Muscle of back (tissue), 11 donors: ENCODE measurements around the gene C1QTNF4. TPM values are rescaled to one million over a fixed set of nuclear protein-coding genes. Genes with fewer than 3 reads are reported as not detected.
"Not testable (repeated sequence)": the region's sequence is repeated elsewhere in the genome, so short reads cannot be mapped to it uniquely, and the experiment has no call there.

Source experiments
- DNase-seq, 3 donors: peaks; one replicate each; pipeline versions ENCODE4 v3.0.0 to v3.0.0-alpha.2; 2013
- polyA plus RNA-seq, 10 donors: library from polyadenylated mRNA; unstranded; fragments of 120-200 nt; gene quantifications; one replicate each; pipeline ENCODE4 v1.2.1, GENCODE V29; 2013; ENCODE audit not compliant: insufficient read length in 10 of 10

The C1QTNF4 gene
- polyA plus RNA-seq, 10 donors = 4.3 to 13.2 (median 7.7) TPM

DNA sequence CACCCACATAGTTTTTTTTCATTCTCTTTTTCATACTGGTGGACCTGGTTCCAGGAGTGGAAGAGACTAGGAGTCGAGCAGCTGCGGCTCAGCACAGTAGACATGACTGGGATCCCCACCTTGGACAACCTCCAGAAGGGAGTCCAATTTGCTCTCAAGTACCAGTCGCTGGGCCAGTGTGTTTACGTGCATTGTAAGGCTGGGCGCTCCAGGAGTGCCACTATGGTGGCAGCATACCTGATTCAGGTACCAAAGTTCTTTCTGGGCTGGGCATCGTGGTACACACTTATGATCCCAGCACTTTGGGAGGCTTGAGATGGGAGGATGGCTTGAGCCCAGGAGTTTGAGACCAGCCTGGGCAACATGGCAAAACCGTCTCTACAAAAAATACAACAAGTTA is 24.6 kb downstream of the C1QTNF4 start:
- no peak for DNase-seq

- DNase-seq = no peak
These were observed 28.0 kb downstream of the C1QTNF4 start for GRCh38 chr11:47566149-47566698.

DNA sequence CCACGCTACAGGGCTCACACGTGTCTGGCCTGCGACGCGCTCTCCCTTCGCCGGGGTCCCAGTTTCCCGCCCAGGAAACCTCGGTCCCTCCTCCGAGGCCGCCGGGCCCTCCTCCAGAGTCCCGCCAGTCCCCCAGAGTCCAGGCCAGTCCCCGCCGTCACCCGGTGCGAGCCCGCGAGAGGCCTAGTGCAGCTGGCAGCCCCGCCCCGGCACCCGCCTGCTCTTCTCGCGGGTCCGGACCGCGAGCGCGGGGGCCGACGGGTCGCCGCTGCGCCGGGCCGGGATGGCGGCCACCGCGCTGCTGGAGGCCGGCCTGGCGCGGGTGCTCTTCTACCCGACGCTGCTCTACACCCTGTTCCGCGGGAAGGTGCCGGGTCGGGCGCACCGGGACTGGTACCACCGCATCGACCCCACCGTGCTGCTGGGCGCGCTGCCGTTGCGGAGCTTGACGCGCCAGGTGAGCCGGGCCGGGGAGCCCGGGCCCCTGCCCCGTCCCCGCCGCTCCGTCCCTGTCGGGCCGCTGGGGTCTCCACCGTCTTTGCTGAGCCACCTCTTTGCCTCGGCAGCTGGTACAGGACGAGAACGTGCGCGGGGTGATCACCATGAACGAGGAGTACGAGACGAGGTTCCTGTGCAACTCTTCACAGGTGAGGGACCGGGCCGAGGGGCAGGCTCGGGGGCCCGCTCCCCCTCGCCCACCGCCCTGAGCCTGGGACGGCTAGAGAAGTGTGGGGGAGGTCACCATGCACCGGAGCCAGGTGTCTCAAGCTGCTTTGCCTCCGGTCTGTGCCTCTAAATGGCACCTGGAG is 28.7 kb downstream of the C1QTNF4 start, which contains the start of gene PTPMT1:
Gene PTPMT1, plus strand, starts transcription at position 260 of the 809 bp plus-strand sequence. Its CDS starts 24 bp downstream, at position 284.
- peak in 2 of 3 donors; percentile 72 to 84 for DNase-seq

- DNase-seq = no peak
These were observed 29.3 kb downstream of the C1QTNF4 start for GRCh38 chr11:47564933-47565339.

DNA sequence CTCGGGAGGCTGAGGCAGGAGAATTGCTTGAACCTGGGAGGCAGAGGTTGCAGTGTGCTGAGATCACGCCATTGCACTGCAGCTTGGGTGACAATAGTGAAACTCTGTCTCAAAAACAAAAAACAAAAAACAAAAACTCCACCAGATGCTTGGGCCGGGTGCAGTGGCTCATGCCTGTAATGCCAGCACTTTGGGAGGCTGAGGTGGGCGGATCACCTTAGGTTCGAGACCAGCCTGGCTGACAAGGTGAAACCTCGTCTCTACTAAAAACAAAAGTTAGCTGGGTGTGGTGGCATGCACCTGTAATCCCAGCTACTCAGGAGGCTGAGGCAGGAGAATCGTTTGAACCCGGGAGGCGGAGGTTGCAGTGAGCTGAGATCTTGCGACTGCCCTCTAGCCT is 29.8 kb downstream of the C1QTNF4 start:
- DNase-seq = not testable (repeated sequence)

DNA sequence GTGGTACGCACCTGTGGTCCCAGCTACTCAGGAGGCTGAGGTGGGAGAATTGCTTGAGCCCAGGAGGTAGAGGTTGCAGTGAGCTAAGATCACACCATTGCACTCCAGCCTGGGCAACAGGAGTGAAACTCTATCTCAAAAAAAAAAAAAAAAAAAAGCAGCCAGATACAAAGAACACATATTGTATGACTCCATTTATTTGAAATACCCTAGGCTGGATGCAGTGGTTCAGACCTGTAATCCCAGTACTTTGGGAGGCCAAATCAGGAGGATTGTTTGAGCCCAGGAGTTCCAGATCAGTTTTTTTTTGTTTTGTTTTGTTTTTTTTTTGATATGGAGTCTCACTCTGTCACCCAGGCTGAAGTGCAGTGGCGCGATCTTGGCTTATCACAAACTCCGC is 31.8 kb downstream of the C1QTNF4 start:
- DNase-seq = not testable (repeated sequence)

DNA sequence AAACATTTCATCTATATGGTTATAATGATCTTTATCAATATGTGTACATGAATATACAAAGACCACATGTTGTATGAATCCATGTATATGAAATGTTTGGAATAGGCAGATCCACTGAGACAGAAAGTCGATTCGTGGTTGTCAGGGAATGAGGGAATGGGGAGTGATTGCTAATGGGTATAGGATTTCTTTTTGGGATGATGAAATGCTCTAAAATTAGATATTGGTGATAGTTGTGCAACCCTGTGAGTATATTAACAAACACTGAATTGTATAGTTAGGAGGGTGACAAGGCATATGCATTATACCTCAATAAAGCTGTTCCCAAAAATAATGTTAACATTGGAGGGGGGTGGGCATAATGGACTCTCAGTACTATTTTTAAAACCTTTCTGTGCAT is 33.8 kb downstream of the C1QTNF4 start:
- no peak for DNase-seq

GRCh38 chr11:47558695-47559094 is 35.5 kb downstream of the C1QTNF4 start:
- DNase-seq = no peak

GRCh38 chr11:47557004-47557403 is 37.2 kb downstream of the C1QTNF4 start:
- not testable (repeated sequence) for DNase-seq

- no peak for DNase-seq
These were observed 40.8 kb downstream of the C1QTNF4 start for GRCh38 chr11:47553406-47553743.

GRCh38 chr11:47552566-47553405 is 41.4 kb downstream of the C1QTNF4 start, which contains the start of gene CELF1:
Gene CELF1 (minus strand): TSS chr11:47553132. CDS start chr11:47499523, 53,609 bp downstream.
- DNase-seq = peak; percentile 90 to 98 (median 94)

DNA sequence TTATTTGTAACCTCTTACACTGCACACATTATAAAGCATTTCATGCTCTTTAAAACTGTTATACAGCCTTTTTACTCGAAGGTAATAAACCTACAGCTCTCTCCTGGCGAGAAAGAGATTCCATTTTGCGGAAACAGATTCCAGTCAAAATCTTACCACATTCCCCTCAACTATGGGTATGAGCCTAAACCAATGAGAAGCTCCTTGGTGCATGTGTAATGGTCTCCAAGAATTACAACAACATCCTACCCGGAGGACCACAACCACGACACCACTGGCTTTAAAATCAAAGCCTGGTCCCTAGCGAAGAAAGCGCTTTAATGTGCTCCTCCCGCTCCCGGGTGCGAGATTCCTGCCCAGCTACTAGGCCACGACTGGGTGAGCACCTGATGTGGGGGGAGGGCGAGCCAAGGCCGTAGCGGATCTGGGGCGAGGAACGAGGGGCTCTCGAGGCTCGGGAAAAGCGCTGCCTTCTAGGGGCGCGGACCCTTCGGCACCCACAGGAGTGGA is 42.1 kb downstream of the C1QTNF4 start:
- DNase-seq = peak in 2 of 3 donors; percentile 20 to 33

DNA sequence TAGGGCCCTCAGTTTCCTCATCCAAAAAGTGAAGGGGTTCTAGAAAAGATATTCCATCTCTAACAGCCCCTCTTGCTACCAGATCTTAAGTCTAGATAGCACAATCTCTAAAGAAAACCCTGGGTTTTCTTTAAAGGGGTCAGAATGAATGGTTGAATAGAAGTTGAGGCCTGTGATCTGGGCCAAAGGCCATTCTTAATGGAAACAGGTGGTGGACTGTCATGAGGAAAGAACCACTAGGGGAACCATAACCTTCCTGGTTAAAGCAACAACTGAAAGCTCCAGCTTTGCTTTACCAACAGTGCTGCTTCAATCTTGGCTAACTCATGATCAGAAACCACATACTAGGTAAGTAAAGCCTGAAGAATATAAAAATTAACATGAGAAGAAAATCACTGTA is 43.1 kb downstream of the C1QTNF4 start:
- no peak for DNase-seq

GRCh38 chr11:47550288-47551047 is 43.7 kb downstream of the C1QTNF4 start:
- no peak for DNase-seq

DNA sequence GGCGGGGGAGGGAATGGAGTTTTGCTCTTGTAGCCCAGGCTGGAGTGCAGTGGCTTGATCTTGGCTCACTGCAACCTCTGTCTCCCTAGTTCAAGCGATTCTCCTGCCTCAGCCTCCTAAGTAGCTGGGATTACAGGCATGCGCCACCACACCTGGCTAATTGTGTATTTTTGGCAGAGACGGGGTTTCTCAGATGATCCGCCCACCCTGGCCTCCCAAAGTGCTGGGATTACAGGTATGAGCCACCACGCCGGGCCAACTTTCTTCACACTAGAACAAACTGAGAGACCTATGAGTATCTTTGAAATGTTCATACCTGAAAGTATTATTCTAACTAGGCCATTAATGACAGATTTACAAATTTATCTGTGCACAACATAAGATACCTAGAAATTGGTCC is 47.9 kb downstream of the C1QTNF4 start:
- not testable (repeated sequence) for DNase-seq

DNA sequence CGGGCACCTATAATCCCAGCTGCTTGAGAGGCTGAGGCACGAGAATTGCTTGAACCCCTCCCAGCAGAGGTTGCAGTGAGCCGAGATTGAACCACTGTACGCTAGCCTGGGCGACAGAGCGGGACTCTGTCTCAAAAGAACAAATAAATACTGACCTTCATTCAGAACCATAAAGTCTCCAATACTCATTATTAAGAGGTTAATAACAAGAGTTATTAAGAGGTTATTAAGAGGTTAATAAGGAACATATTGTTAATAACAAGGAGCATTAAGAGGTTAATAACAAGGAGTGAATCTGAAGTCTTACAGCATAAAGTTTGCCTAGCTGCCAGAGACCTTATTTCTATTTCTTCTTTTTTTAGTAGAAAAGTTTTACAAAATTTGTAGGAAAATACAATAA is 48.9 kb downstream of the C1QTNF4 start:
- no peak for DNase-seq

DNA sequence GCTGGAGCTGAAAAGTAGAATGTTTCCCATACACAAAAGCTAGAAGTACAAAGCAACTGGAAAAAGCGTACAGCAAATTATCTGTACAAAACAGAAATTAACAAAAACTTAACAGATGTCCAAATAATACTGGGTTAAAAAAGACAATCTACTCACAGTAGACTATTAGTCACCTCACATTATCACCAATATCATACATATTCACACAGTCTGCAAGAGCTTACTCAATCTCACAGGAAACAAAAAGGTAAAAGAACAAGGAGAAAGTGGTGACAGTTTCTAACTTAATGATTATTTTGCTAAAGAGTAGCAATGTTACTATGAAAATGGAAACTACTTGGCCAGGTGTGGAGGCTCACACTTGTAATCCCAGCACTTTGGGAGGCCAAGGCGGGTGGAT is 53.1 kb downstream of the C1QTNF4 start:
- no peak for DNase-seq

GRCh38 chr11:47539681-47540039 is 54.6 kb downstream of the C1QTNF4 start:
- DNase-seq = no peak
